ENCODE results near the gene AHCTF1. TPM values are rescaled to one million over a fixed set of nuclear protein-coding genes. Genes with fewer than 3 reads are reported as not detected.

AHCTF1 gene
- total RNA-seq, 1 experiment from 2014 or later: 46.4 TPM

DNA sequence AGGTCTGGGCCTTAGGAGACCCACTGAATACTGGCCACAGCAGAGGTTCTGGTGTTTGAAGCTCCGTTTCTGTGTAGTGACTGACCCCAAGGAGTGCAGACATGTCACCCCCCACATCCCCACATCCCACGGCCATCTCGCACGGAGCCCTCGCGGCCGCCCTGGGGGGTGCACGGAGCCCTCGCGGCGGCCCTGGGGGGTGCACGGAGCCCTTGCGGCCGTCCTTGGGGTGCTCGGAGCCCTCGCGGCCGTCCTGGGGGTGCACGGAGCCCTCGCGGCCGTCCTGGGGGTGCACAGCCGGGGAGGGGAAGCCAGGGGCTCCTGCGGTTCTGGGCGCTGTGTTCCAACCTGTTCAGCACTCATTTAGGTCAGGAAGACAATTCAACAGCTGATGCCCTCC lies 139.1 kb downstream of the AHCTF1 start:
- ChIA-PET POLR2A (no interaction called here), CTCF (no interaction called here)
- Mint-ChIP-seq H3K27me3 (ENCODE audit: low read depth) (peaks cover 7% of the 10 kb centered on the region; the same call in 1 of the 2 replicates), H3K4me1 (peaks cover 56% of the 10 kb centered on the region), H3K4me3 (no peak overlapping the region), H3K9me3 (no peaks in the 10 kb centered on the region), H3K27ac (no peak overlapping the region), H3K36me3 (no peaks in the 10 kb centered on the region)
- ATAC-seq (no peak), DNase-seq (ENCODE audit: low spot score) (no peak)
- TF ChIP-seq, protein P1, sequence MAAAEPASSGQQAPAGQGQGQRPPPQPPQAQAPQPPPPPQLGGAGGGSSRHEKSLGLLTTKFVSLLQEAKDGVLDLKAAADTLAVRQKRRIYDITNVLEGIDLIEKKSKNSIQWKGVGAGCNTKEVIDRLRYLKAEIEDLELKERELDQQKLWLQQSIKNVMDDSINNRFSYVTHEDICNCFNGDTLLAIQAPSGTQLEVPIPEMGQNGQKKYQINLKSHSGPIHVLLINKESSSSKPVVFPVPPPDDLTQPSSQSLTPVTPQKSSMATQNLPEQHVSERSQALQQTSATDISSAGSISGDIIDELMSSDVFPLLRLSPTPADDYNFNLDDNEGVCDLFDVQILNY (CRISPR knock-in tag; IDR thresholded peaks at IDR 0.05): no peak
- TF ChIP-seq, protein P2, sequence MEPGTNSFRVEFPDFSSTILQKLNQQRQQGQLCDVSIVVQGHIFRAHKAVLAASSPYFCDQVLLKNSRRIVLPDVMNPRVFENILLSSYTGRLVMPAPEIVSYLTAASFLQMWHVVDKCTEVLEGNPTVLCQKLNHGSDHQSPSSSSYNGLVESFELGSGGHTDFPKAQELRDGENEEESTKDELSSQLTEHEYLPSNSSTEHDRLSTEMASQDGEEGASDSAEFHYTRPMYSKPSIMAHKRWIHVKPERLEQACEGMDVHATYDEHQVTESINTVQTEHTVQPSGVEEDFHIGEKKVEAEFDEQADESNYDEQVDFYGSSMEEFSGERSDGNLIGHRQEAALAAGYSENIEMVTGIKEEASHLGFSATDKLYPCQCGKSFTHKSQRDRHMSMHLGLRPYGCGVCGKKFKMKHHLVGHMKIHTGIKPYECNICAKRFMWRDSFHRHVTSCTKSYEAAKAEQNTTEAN (CRISPR knock-in tag; IDR thresholded peaks at IDR 0.05): no peak
- TF ChIP-seq, protein P3, sequence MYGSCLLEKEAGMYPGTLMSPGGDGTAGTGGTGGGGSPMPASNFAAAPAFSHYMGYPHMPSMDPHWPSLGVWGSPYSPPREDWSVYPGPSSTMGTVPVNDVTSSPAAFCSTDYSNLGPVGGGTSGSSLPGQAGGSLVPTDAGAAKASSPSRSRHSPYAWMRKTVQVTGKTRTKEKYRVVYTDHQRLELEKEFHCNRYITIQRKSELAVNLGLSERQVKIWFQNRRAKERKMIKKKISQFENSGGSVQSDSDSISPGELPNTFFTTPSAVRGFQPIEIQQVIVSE (CRISPR knock-in tag; IDR thresholded peaks at IDR 0.05; ENCODE audit: borderline replicate concordance): no peak
- no peak for TF ChIP-seq SMAD3 (CRISPR knock-in tag; IDR thresholded peaks at IDR 0.05; ENCODE audit: borderline replicate concordance)
- no peak for TF ChIP-seq ELF4 (CRISPR knock-in tag; IDR thresholded peaks at IDR 0.05; ENCODE audit: low read depth)
- TF ChIP-seq EMX1 (CRISPR knock-in tag; IDR thresholded peaks at IDR 0.05): no peak
- TF ChIP-seq SMAD4 (CRISPR knock-in tag; IDR thresholded peaks at IDR 0.05): no peak
- TF ChIP-seq ETV6 (CRISPR knock-in tag; IDR thresholded peaks at IDR 0.05): no peak
- TF ChIP-seq, protein P4, sequence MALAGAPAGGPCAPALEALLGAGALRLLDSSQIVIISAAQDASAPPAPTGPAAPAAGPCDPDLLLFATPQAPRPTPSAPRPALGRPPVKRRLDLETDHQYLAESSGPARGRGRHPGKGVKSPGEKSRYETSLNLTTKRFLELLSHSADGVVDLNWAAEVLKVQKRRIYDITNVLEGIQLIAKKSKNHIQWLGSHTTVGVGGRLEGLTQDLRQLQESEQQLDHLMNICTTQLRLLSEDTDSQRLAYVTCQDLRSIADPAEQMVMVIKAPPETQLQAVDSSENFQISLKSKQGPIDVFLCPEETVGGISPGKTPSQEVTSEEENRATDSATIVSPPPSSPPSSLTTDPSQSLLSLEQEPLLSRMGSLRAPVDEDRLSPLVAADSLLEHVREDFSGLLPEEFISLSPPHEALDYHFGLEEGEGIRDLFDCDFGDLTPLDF (CRISPR knock-in tag; IDR thresholded peaks at IDR 0.05): no peak
- no peak for TF ChIP-seq ESRRA (CRISPR knock-in tag; IDR thresholded peaks at IDR 0.05; ENCODE audit: borderline replicate concordance)
- TF ChIP-seq, protein P5, sequence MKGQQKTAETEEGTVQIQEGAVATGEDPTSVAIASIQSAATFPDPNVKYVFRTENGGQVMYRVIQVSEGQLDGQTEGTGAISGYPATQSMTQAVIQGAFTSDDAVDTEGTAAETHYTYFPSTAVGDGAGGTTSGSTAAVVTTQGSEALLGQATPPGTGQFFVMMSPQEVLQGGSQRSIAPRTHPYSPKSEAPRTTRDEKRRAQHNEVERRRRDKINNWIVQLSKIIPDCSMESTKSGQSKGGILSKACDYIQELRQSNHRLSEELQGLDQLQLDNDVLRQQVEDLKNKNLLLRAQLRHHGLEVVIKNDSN (CRISPR knock-in tag; IDR thresholded peaks at IDR 0.05): no peak
- TF ChIP-seq, protein P6, sequence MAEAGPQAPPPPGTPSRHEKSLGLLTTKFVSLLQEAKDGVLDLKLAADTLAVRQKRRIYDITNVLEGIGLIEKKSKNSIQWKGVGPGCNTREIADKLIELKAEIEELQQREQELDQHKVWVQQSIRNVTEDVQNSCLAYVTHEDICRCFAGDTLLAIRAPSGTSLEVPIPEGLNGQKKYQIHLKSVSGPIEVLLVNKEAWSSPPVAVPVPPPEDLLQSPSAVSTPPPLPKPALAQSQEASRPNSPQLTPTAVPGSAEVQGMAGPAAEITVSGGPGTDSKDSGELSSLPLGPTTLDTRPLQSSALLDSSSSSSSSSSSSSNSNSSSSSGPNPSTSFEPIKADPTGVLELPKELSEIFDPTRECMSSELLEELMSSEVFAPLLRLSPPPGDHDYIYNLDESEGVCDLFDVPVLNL (CRISPR knock-in tag; IDR thresholded peaks at IDR 0.05; ENCODE audit: borderline replicate concordance, low read depth): no peak
- no peak for TF ChIP-seq OVOL2 (CRISPR knock-in tag; IDR thresholded peaks at IDR 0.05; ENCODE audit: borderline replicate concordance)
- TF ChIP-seq GABPB1 (CRISPR knock-in tag; IDR thresholded peaks at IDR 0.05): no peak
- TF ChIP-seq RELA (CRISPR knock-in tag; IDR thresholded peaks at IDR 0.05; ENCODE audit: borderline replicate concordance): no peak
- TF ChIP-seq KAT7 (CRISPR knock-in tag; IDR thresholded peaks at IDR 0.05; ENCODE audit: borderline replicate concordance): no peak
- no peak for TF ChIP-seq TP53 (CRISPR knock-in tag; IDR thresholded peaks at IDR 0.05)

DNA sequence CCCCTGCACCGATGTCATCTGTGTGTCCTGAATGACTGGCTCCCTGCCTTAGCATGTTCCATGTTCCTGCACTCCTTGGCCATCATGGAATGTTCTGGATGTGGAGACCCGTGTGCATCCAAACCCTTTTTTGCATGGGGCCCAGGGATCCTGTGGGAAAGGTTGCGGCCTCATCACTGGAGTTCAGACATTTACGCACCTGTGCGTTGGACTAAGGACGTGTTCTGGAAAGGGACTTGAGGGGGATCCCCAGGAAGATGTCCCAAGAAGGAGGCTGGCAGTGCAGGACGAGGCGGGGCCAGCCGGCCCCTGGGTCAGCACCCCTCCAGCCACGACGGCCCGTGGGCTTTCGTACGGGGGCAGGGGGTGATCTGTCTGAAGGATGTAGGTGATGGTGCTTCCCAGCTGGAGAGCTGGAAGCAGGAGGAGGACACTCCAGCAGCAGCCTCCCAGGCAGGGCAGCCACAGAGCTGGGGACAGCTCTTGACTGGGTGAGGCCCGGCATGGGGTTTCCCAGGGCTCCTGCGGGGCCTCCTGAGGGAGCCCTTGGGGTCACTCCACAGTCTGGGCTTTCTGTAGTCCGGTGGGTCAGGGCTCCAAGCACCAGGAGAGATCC lies 140.3 kb downstream of the AHCTF1 start:
- DNase-seq (ENCODE audit: low spot score) (no peak), ATAC-seq (no peak)
- Mint-ChIP-seq H3K27me3 (ENCODE audit: low read depth) (peaks cover 7% of the 10 kb centered on the region; the same call in 1 of the 2 replicates), H3K4me3 (no peak overlapping the region), H3K36me3 (no peaks in the 10 kb centered on the region), H3K9me3 (no peaks in the 10 kb centered on the region), H3K4me1 (peaks cover 55% of the 10 kb centered on the region), H3K27ac (no peak overlapping the region)
- ChIA-PET CTCF (no interaction called here), POLR2A (no interaction called here)
- TF ChIP-seq, protein P7, sequence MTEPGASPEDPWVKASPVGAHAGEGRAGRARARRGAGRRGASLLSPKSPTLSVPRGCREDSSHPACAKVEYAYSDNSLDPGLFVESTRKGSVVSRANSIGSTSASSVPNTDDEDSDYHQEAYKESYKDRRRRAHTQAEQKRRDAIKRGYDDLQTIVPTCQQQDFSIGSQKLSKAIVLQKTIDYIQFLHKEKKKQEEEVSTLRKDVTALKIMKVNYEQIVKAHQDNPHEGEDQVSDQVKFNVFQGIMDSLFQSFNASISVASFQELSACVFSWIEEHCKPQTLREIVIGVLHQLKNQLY (CRISPR knock-in tag; IDR thresholded peaks at IDR 0.05): no peak
- no peak for TF ChIP-seq ZNF416 (CRISPR knock-in tag; IDR thresholded peaks at IDR 0.05)
- no peak for TF ChIP-seq FOXP1 (CRISPR knock-in tag; IDR thresholded peaks at IDR 0.05; ENCODE audit: borderline replicate concordance)

All from WTC11 (cell line).